Lower leg skin (tissue), 4 donors: ENCODE data around the gene TMEM269. TPM values are rescaled to one million over a fixed set of nuclear protein-coding genes. Genes with fewer than 3 reads are reported as not detected.
A peak's percentile ranks its signal among the peaks of the same experiment; 100 is the strongest.

ENCODE experiments used
- DNase-seq, 2 donors: peaks; one replicate each; pipeline ENCODE4 v3.0.0-alpha.2; 2019; ENCODE audit warnings: low spot score in 2 of 2
- H3K4me3 ChIP-seq: fragments of 200-600 bp; sonication (generic); 2 replicates; pipeline ENCODE4 v1.5.1; 2017; ENCODE audit warnings: mild to moderate bottlenecking, low read depth; ENCODE audit not compliant: poor library complexity, severe bottlenecking
- CTCF ChIP-seq, 3 donors: fragments of 450-650 bp; IDR thresholded peaks; one replicate each; pipeline ENCODE4 v1.5.1; 2016; ENCODE audit warnings: antibody characterized with exemption in 3 of 3, mild to moderate bottlenecking in 3 of 3, moderate library complexity in 2 of 3
- POLR2A ChIP-seq, 2 donors: fragments of 450-650 bp; IDR thresholded peaks; one replicate each; pipeline ENCODE4 v1.6.1; 2016 to 2017; ENCODE audit warnings: antibody characterized with exemption in 2 of 2, mild to moderate bottlenecking in 1 of 2, moderate library complexity in 1 of 2
- WGBS, 2 donors: methylation state at CpG; one replicate each; pipeline ENCODE4 v1.1.5; 2018; 5-methylcytosine and 5-hydroxymethylcytosine counted together
- intact Hi-C: fragments of 100-400 bp; cut with DNase I; formaldehyde crosslinking; loops from one replicate; pipeline ENCODE4 v1.15.0; 2023; ENCODE audit warnings: low total_unique reads
- total RNA-seq, 4 donors: library from RNA; depleted of rRNA; stranded (reverse); fragments of >200 nt; gene quantifications; one replicate each; pipeline ENCODE4 v1.1.0, GENCODE V29; 2016

TMEM269 gene
- total RNA-seq, 4 donors from 2014 or later, result 0.08 to 0.22 (median 0.13) TPM; not detected in 1

- WGBS, 2 donors, result 7% methylated on average over 10 of the region's 10 CpGs
- intact Hi-C loops, result no loop called here
- DNase-seq, result no peak
- TF ChIP-seq CTCF (IDR thresholded peaks at IDR 0.05) (no peak), POLR2A (IDR thresholded peaks at IDR 0.05) (no peak)
- peak overlapping the region; percentile 17 for H3K4me3 ChIP-seq
Observed at GRCh38 chr1:42845866-42846256, 61.1 kb downstream of the TMEM269 start.

DNA sequence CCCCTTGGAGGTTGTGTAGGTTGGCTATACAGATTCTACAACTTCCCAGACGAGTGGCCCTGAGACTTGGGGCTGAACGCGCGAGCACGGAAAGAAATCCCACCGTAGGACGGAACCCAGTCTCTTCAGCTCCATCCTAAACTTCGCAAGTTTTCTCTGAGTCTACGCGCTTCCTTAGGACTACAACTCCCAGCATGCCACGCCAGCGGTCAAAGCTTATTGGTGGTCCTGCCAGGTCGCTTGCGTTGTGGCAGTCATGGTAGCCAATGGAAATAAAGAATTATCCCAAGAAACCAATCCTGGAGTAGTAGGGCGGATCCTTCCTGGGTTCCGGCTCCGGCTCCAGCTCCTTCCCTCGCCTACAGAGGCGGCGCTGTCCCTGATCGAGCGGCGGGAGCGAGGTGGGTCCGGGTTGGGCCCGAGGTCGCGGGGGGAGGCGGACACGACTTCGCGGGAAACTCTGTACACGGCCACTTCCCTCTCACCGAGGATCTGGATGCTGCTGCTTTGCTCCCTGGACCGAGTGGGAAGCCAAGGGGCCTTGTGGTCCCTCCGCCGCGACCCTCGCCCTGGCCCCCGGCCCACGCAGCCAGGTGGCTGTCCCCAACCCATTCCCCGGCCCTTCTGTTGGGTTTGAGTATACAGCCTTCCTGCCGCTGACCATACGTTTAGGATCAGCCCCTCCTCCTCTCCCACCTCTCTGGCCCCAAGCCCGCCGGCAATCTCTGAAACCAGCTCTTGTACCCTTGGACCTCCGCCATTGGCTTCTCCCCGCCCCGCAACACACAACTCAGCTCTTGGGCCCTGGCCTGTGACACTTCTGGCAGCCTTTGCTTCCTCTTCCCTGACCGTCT is 61.7 kb downstream of the TMEM269 start, which contains the start of gene ZNF691:
Gene ZNF691 (plus strand): TSS at position 357 of the 854 bp plus-strand sequence. CDS start 3,046 bp downstream, outside the sequence.
- TF ChIP-seq POLR2A (IDR thresholded peaks at IDR 0.05) (peak in 1 of 2 donors; percentile 18), CTCF (IDR thresholded peaks at IDR 0.05) (no peak)
- intact Hi-C loops, result no loop called here
- WGBS, 2 donors, result 0 to 1% methylated on average over 50 of the region's 50 CpGs
- peak; percentile 97 to 99 for DNase-seq
- peak within 1 kb of the TSS; percentile 89 for H3K4me3 ChIP-seq

DNA sequence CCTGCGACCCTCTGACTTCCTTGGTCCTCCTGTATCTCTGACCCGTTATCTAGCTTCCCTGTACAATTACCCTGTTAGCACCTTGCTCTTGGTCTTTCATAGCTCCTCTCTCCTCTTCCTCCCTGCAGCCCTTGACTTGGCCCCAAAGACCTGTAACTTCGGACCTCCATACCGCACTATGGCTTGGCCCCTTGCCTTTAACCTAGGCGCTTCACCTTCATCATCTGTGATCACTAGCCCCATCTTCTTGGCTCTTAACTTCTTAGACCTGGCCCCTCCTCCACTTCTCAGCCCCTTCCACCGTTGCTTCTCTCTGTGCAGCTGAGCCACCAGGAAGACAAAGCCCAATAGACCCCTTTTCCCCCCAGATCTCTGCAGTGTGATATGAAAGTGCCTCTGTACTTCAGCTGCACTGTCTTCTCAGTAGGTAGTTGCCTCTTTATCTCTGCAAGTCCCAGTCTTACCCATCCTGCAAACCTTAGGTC is 62.4 kb downstream of the TMEM269 start:
- H3K4me3 ChIP-seq, result peak overlapping the region; percentile 89
- no peak for DNase-seq
- TF ChIP-seq POLR2A (IDR thresholded peaks at IDR 0.05) (no peak), CTCF (IDR thresholded peaks at IDR 0.05) (no peak)
- 4 to 6% methylated on average over 6 of the region's 6 CpGs for WGBS, 2 donors
- intact Hi-C loops, result no loop called here

GRCh38 chr1:42847721-42848460 is 63.1 kb downstream of the TMEM269 start:
- no peak overlapping the region for H3K4me3 ChIP-seq
- TF ChIP-seq POLR2A (IDR thresholded peaks at IDR 0.05), result no peak
- TF ChIP-seq CTCF (IDR thresholded peaks at IDR 0.05), result no peak
- intact Hi-C loops, result no loop called here
- 74 to 85% methylated on average over 6 of the region's 6 CpGs for WGBS, 2 donors
- no peak for DNase-seq

GRCh38 chr1:42848823-42849537 is 64.2 kb downstream of the TMEM269 start:
- H3K4me3 ChIP-seq, result no peak overlapping the region
- intact Hi-C loops, result no loop called here
- no peak for DNase-seq
- WGBS, 2 donors, result 86 to 88% methylated on average over 2 of the region's 2 CpGs
- TF ChIP-seq POLR2A (IDR thresholded peaks at IDR 0.05) (no peak), CTCF (IDR thresholded peaks at IDR 0.05) (no peak)
